Effector CD4-positive, alpha-beta T cell (primary cell): ENCODE results near the gene PNKD.

Experiments used
- DNase-seq: peaks from one replicate; pipeline ENCODE4 v3.0.0-alpha.2; 2020

The PNKD gene

DNA sequence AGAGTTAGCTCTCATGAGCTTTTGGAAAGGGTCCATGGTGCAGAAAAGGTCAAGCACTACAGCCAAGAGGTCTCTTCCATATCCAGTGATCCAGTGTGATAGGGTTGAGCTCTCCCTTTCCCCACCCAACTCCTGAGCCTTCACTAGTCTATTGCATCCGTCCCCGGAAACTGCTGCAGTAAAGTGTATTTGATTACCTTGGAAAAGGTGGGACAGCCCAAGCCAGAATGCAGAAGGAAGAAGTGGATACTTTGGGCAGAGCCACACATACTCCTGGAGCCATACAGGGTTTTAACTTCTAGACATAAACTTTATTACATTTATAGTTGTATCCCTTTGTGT lies 3.6 kb downstream of the PNKD start:
- DNase-seq = no peak

DNA sequence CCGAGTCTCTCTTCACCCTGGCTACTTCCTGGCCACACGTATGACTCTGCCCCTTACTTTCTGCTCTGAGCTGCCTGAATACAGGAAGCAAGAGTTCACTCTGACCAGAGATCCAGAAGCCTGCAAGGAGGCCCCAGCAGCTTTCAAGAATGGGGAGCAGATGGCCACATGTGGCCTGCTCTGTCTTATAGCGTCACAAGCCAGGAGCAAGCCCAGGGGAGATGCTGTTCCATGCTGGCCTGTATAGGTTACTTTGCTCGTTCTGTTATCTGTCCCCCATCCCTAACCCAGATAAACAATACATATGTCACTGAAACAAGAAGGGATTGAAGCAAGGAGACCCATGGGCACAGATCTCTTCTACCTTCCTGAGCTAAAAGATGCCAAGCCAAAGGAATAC lies 4.3 kb downstream of the PNKD start:
- no peak for DNase-seq

DNA sequence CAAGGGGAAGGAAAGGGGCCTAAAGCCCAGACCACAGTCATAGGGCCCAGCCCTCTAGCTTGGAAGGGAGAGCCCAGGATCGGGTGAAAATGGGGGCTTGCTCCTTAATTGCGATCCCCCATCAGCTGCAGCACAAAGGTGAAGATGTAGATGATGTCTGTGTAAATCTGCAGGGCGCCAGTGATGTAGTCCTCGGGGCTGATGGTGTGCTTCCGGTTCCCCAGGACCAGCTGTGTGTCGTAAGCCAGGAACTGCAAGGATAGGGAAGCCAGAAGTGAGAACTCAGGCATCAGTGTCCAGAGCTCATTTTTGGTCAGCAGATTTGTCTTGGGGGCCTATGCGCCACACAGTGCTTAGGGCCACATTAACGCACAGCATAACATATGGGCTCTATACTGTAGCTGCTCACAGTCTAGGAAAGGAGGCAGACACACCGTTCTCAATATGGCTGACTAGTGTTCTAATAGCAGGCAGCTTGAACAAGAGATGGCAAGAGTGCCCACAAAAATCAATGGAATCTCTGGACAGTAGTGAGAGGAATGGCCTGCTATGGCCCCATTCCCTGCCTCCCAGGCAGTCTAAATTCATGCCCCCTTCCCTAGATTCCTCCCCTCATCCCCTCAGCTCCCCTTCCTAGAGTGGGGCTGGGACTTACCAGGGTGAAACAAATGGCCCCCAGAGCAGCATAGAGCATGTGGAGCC lies 5.2 kb downstream of the PNKD start:
- no peak for DNase-seq

DNA sequence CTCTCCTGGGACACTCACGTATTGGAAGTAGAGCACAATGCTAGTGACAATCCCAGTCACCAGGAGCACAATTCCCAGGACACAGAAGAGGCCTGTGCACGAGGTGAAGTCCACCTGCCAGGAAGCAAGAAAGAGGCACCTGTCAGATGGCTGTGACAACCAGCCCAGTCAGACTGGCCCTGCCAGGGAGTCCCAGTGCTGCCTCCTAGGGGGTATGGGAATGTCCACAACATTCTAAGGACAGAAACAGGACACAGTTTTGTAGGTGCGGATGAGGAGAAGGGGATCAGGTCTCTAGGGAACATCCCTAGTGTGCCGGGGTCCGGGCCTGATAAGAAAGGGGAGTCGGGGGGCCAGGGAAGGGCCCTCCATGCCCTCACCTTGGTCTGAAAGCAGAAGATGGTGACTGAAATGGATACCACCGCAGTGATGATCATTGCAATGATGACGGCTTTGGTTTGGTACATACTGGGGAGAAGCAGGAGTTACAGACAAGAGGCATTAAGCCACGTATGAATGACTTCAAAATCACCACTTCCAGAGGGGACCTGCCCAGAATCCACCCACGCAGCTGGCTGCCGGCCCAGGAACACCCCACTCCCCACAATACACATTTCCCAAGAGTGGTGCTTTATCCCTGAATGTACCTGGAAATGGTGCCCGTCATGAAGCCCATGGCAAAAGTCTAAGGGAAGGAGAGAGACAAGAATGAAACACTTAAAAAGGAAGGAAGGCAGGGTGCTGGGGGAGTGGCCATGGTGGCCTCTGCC lies 6.9 kb downstream of the PNKD start:
- no peak for DNase-seq

DNA sequence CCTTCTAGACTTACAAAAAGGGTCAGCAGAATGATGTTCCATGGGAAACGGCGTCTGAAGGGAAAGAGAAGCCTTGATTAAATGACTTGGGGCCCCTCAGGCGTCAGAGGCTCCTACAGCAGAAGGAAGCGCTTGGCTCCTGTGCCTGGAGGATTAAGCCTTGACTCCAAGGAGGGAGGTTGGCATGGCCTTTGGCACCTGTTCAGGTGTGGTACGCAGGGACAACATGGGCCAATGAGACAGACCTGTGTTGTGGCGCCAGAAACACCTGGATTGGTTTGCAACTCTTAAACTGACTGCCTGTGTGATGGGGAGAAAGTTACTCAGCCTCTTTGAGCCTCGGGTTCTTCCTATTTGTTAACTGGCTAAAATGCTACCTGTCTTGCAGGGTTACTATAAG lies 7.6 kb downstream of the PNKD start:
- DNase-seq = no peak

DNA sequence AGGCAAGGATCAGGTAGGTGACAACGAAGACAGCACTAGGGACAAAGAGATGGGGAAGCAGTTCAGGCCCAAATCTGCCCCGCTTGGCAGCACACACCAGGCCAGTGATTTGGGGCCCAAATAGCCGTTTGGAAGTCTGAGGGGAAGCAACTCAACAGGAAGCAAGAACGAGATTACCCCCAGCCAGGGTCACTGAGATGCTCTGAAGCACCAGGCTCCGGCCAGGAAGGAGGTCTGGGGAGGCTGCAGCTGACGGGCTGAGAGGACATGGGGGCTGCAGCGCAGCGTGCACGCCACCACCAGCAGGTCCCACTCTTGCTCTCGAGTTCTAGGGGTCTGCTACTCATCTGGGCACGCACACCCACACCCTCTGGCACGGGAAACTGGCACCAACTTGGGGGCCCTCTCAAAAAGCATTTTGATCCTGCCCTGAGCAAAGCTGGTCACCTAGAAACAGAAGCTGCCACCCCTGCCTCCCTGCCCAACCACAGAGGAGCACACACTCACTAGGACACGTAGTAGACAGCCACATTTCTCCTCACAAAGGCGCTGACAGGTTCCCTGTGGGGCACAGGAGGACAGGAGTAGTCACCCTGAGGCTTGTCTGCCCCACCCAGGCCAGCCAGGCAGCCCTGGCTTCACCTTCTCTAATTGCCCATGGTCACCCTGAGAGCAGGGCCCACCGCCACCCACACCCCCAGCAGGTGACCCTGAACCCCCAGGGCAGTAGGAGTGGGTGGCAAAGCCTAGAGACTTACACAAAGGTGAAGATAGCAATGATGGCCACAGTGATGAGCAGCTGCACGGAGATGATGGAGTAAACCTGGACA lies 8.4 kb downstream of the PNKD start:
- no peak for DNase-seq

DNA sequence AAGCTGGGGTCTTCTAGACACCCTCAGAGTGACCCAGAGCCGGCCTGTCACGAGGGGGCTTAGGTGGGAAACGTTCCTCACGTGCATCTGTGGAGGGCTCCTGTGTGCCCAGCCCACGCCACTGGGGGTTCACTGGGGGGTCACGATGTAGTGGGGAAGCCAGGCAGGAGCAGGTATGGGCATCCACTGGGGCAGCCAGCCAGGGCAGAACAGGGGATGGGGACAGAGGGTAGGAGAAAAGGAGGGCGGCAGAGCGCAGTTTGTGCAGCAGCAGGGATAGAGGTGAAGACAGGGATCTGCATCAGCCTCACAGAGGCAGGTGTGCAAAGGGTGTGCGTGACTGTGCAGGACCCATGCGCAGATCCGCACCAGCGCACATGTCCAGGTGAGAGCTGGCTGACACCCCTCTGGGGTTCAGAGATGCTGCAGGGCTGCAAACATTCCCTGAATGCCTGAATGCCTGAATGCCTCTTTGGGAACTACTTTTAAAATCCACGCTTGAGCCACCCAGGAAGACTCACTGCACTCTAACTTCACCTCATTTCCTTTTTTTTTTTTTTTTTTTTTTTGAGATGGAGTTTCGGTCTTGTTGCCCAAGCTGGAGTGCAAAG lies 10.0 kb downstream of the PNKD start:
- no peak for DNase-seq

DNA sequence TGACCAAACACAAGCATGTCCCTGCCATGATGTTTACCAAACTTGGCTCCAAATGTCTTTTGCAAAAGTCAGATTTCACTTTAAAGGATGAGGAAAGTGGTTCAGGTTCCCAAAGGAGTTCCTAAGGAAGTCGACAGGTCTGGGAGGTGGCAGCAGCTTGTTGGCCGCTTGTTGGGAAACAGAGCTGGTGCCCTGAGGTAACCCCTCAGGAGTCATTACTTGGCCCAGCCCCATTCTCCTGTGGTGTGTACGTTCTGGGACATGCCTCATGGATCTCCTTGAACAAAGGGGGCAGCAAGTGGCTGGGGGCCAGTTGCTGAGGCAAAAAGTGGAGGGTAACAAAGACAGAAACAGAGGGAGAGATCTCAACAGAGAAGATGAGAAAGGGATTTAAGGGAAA lies 11.1 kb downstream of the PNKD start:
- no peak for DNase-seq

DNA sequence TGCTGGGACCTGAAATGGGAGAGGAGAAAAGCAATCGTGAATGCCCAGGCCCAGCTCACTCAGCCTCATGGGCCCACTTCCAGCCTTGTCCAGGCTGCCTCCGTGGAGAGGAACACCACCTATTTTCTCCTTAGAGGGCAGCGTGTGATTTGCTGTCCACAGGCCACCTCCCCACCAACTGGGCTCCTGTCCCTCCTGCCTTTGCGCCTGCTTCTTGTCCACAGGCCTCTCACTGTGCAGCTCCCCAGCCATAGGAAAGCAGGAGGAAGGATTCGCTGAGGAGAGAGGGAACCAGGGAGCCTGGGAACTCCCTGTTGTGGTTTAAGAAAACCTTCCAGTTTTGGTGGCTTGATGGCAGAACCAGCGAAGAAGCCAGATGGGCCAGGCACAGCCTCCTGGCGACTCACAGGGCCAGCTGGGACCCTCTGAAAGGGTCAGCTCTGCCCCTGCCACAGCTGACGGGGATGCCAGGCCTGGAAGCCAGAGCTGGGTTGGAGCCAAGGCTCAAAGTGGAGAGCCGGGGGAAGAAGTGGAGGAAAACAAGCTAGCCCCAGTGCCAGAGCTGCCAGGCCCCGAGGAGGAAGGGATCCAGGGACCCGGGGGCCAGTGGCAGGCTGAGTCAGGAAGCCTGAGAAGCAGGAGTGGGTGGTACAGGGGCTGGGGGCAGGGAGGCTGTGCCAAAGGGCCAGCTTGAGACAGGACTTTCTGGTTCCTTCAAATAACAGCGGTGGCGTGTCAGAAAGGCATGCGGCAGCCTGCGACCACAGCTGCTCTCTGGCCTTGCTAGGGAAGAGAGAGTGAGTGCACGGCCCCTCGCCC lies 12.1 kb downstream of the PNKD start:
- DNase-seq = no peak

DNA sequence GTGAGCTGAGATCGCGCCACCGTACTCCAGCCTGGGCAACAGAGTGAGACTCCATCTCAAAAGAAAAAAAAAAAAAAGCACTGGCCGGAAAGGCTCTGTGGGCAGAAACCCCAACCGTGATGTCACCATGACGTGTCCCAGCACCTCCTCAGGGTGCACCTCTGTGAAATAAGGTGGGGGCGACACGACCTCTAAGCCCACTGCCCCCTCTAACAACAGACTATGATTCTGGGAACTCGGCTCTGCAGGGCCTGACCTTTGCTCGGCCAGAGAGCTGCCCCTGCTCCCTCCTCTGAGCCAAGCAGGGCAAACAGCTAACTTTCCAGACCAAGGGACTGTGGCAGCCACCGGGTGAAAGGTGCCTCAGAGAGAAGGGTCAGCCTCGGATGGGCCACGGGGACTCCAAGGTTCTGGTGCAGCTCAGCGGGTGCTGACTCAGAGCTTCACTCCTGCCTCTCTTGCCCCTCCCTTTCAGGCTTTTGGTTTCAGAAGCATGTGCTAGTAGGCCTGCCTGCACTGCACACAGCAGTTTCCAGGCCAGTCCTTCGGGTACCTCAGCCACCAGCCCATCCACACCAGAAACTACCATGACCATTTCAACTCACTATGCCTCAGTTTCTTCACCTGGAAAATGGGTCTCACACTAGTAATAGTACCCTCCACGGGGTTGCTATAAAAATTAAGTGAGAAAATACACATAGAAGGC lies 13.9 kb downstream of the PNKD start:
- DNase-seq = peak; percentile 47

DNA sequence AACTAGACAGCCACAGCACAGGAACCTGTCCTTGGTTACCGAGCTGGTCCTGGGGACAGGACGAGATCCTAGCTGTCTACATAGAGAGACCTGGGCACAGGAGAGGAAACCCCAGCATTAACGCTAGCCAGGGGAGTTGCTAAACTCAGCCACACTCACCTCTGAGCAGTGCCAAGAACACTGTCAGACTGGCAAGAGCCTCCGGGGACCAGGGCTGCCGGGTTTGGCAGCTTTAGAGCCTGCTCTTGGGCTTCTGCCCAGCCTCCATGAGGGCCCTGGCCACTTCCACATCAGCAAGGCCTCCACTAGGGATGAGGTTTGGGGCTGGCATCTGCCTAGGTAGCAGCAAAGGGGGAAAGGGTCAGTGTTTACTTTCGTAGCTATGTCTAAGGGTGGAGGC lies 15.3 kb downstream of the PNKD start:
- no peak for DNase-seq

DNA sequence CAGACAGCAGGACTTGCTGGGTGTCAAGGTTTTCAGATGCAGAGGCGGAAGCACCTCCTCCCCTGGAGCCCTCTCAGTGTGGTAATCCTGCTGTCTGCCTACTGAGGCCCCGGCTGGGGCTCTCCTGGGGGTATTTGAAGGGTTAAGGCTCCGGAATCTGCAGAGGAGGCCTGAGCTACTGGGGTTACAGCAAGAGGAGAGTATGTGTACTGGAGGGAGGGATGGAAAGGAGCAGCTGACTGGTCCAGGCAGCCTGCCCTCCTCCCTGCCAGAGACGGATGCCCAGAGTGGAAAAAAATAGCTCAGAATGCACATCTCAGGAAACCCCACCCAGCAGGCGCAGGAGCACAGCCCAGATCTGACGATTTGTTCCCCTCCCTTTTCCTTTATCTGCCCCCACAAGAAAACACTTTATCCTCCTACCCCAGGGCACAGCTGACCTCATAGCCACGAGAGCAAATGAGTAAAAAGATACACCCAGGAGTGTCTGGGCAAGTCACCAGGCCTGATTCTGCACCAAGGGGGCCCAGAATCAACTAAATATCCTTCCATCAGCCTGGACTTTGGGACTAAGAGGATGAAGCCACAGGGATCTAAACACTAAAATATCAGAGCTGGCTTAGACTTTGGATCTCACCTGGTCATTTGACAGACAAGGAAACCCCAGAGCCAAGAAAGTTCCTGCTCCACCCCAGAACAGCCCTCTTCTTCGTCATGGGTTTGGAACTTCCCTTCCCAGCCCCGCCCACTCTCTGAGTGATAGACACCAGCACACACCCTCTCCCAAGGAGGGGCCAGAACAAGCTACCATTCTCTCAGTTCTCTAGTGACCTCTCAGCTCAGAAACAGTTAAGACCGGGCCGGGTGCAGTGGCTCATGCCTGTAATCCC lies 16.5 kb downstream of the PNKD start:
- DNase-seq = peak; percentile 76

DNA sequence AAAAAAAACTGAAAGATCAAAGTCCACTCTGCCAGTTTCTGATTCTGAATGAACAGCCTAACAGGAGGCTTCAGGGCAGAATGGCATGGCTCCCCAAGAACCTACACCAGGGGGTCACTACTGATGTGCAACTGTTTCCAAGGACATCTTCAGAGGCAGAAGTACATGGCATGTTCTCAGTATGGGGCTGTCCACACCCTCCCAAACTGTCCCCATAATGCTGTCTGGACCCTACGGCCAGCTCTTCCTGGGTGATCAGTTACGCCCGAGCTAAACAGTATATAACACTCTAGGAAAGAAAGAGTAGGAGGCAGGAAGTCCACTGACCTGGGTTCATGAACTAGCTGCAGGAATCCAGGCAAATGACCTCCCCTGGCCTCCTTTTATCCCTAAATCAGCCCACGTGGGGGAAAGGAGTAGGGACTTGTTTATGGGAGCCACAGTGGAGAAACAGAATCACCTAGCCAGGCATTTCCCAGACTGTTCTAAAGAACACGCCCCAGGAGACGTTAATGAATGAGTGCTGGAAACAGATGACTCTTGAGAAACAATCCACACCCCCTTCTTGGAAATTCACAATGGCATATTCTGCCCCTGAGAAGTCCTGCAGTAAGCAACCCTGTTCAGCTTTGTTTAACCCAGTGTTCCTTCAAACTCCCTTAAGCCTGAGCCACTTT lies 19.5 kb downstream of the PNKD start:
- no peak for DNase-seq

DNA sequence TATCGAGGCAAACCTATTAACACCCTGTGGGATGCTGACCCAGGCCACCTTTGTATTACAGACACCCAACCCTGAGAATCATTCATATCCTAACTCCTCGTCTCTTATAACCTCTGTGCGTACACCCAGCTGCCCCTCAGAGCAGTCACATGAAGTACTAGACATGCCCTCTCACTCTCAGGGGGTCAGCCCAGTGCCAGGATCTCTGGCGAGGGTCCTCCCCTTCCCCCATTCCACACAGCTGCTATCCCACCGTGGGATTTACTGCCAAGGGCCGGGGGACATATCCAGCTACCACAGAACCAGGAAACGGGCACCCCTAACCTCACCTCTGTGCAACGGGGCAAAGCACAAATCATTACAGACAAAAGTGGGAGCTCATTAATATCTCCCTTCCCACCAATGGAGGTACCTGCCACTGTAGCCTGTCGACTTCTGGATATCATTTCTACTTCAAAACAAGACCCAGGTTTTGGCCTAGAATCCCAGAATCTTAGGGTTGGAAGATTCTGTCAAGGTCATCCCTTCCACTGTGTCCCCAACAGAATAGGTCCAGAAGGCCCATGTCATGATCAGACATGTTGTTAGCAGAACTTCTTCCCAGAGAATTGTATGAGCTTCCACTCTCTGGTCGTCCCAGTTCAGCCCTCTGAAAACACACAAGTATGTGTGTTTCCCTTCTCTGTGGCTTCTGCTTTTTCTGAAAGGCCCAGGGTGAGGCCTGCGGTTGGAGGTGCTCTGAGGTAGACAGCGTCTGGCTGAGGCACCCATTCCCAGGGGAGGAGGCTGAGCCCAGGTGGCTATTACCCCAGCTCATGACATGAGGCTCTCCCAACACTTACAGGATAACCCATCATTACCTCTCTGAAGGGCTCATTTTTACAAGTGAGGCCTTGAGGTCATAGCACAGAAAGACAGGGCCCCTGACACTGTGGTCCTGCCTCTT lies 20.3 kb downstream of the PNKD start:
- peak; percentile 59 for DNase-seq

DNA sequence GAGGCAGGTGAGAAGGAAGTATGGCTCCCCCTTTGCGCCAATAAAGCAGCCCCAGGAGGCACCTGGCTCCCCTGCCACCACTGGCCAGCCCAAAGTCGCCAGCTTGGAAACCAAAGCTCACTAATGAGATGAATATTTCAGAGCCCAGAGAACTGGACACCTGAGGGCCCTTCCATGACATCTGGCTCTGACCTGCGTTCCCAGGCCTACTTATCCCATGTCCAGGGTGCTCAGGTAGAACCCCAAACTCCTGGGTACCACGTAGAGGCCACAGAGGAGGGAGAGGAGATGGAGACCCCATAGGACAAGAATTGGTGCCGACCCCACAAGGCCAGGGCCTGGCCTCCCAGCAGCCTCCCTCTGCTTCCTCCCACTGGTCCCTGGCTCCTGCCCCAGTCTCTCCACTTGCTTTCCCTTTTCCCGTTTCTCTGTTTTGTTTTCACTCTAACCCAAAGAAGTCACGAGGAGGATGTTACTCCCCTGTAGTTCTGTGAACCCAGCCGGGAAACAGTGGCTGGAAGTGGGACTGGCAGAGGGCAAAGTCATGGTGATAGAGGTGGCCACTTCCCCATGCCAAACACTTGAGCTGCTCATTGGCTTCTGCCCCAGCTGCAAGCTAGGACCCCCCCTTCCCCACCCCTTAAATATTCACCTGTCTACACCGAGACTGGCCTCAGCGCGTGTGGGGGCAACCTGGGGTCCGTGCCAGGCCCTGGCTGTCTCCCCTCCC lies 21.2 kb downstream of the PNKD start:
- no peak for DNase-seq

DNA sequence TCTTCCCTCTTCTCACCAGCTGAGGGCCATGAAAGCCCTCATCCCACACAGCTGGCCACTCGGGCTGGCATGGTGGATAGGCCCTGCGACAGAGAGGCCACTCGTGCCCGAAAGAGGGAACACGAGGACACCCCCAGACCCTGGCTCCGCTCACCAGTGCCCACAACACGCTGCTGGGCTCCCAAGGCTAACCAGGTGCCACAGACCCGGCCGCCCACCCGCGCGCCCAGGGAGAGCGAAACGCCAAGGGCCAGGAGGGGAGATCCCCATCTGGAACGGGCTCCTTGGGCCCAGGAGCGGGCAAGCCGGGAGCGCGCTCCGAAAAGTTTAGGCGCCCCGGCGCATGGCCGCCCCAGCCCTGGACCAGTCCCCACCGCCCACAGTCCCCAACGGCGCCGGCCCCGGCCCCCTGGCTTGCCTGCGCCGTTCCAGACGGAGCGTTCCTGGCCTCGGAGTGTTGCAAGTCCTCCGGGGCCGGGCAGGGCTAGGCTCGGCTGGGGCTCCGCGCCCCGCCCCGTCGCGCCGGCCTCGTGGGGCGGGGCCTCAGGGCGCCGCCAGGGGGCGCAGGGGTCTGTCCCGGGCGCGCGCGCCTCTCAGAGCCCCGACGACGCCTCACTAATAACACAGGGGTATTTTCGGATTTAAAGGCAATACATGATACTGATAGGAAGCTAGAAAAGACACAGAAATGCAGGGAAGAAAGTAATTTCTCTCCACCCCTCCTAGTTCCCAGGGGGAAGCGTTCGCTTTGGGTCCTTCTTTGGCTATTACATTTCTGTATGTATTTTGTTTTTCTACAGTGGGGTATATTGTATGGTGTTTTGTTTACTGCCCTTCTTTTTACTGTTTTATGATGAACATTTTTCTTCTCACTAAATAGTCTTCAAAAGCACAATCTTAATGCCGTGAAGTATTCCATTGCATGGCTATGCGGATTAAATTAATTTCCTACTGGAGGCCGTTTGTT lies 22.0 kb downstream of the PNKD start, which contains the start of gene TMBIM1:
Gene TMBIM1 (minus strand): TSS at position 456 of the 967 bp plus-strand sequence. CDS start 10,362 bp downstream, outside the sequence.
- peak; percentile 74 for DNase-seq
